ENCODE data around the gene KIAA1549.
"Not testable (repeated sequence)": the region's sequence is repeated elsewhere in the genome, so short reads cannot be mapped to it uniquely, and the experiment has no call there.

The KIAA1549 gene

GRCh38 chr7:138848056-138848980, 132.9 kb downstream of the KIAA1549 start:
- DNase-seq: no peak

- no peak for DNase-seq
Observed at GRCh38 chr7:138845711-138846110, 135.5 kb downstream of the KIAA1549 start.

GRCh38 chr7:138843632-138844580, 137.3 kb downstream of the KIAA1549 start:
- no peak for DNase-seq

- DNase-seq: no peak
Observed at GRCh38 chr7:138842111-138842510, 139.1 kb downstream of the KIAA1549 start.

- peak in 1 of 2 experiments; percentile 37 for DNase-seq
Observed at GRCh38 chr7:138838166-138838565, 143.0 kb downstream of the KIAA1549 start.

- no peak for DNase-seq
Observed at GRCh38 chr7:138837627-138838026, 143.6 kb downstream of the KIAA1549 start.

GRCh38 chr7:138835087-138835486, 146.1 kb downstream of the KIAA1549 start:
- no peak for DNase-seq

- no peak for DNase-seq
Observed at GRCh38 chr7:138834583-138834982, 146.6 kb downstream of the KIAA1549 start.

- DNase-seq: no peak
Observed at GRCh38 chr7:138833596-138833995, 147.6 kb downstream of the KIAA1549 start.

GRCh38 chr7:138832966-138833365, 148.2 kb downstream of the KIAA1549 start:
- DNase-seq: no peak

- no peak for DNase-seq
Observed at GRCh38 chr7:138829335-138829734, 151.9 kb downstream of the KIAA1549 start.

- no peak for DNase-seq
Observed at GRCh38 chr7:138828302-138828701, 152.9 kb downstream of the KIAA1549 start.

GRCh38 chr7:138825049-138825721, 156.0 kb downstream of the KIAA1549 start:
- DNase-seq: no peak

GRCh38 chr7:138822867-138823535, 158.2 kb downstream of the KIAA1549 start:
- DNase-seq: no peak

GRCh38 chr7:138821912-138822311, 159.3 kb downstream of the KIAA1549 start:
- no peak for DNase-seq

GRCh38 chr7:138819625-138820024, 161.6 kb downstream of the KIAA1549 start:
- no peak for DNase-seq

- DNase-seq: no peak
Observed at GRCh38 chr7:138816650-138817049, 164.5 kb downstream of the KIAA1549 start.

GRCh38 chr7:138814816-138815332, 166.3 kb downstream of the KIAA1549 start:
- no peak for DNase-seq

- no peak for DNase-seq
Observed at GRCh38 chr7:138813945-138814344, 167.2 kb downstream of the KIAA1549 start.

GRCh38 chr7:138811327-138811726, 169.9 kb downstream of the KIAA1549 start:
- not testable (repeated sequence) for DNase-seq

GRCh38 chr7:138809346-138809745, 171.8 kb downstream of the KIAA1549 start:
- DNase-seq: no peak

GRCh38 chr7:138804618-138805017, 176.6 kb downstream of the KIAA1549 start:
- no peak for DNase-seq
